CD1c-positive myeloid dendritic cell (primary cell): Measurements from ENCODE around the gene NAB2.

Source experiments
- DNase-seq: peaks from one replicate; pipeline ENCODE4 v3.0.0-alpha.2; 2016; ENCODE audit errors: extremely low spot score

The NAB2 gene

DNA sequence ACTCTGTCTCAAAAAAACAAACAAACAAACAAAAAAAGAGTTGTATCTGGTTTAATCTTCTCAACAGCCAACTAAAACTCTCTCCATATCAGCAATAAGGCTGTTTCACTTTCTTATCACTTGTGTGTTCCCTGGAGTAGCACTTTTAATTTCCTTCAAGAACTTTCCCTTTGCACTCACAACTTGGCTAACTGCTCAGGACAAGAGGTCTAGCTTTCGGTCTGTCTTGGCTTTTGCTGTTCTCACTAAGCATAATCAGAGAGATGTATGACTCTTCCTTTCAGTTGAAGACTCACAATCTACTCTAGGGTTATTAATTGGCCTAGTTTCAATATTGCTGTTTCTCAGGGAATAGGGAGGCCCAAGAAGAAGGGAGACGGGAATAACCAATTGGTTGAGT lies 22.7 kb upstream of the NAB2 start:
- DNase-seq, result no peak

GRCh38 chr12:57069523-57069922 lies 19.4 kb upstream of the NAB2 start:
- DNase-seq, result peak; percentile 94

GRCh38 chr12:57072661-57073060 lies 16.3 kb upstream of the NAB2 start:
- DNase-seq, result no peak

DNA sequence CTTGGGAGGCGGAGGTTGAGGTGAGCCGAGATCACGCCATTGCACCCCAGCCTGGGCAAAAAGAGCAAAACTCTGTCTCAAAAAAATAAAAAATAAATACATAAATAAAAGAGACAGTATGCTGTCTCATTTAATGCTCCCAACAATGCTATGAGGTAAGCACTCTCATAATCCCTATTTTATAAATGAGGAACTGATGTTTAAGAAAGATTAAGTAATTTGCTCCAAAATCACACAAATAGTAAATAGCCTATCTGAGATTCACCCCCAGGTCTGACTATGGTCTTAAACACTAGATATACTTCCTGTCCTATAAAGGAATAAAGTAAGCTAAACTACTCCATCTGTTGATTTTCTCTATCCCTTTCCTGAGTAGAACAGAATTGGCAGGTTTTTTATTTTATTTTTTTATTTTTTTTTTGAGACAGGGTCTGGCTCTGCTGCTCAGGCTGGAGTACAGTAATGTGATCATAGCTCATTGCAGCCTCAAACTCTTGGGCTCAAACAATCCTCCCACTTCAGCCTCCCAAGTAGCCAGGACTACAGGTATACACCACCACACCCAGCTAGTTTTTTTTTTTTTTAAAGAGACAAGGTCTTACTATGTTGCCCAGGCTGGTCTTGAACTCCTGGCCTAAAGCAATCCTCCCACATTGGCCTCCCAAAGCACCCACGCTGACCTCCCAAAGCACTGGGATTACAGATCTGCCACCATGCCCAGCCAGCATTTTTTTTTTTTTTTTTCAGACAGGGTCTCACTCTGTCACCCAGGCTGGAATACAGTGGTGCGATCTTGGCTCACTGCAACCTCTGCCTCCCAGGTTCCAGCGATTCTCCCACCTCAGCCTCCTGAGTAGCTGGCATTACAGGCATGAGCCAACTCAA lies 15.1 kb upstream of the NAB2 start:
- DNase-seq, result peak; percentile 54

- DNase-seq, result peak; percentile 100
Observed at GRCh38 chr12:57078519-57079404, 10.2 kb upstream of the NAB2 start, which contains the start of gene NEMP1. Gene NEMP1, minus strand, starts transcription at chr12:57078791. Its CDS starts 46 bp downstream, at chr12:57078745.

DNA sequence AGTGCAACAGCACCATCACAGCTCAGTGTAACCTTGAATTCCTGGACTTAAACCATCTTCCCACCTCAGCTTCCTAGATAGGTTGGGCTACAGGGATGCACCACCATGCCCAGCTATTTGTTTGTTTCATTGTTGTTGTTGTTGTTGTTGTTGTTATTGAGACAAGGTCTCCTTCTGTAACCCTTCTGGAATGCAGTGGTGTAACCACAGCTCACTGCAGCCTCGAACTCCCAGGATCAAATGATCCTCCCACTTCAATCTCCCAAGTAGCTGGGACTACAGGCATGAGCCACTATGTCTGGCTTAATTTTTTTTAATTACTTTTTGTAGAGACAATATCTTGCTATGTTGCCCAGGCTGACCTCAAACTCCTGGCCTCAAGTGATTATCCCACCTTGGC lies 9.1 kb upstream of the NAB2 start:
- no peak for DNase-seq

GRCh38 chr12:57080855-57081254 lies 8.1 kb upstream of the NAB2 start:
- no peak for DNase-seq

- peak; percentile 66 for DNase-seq
Observed at GRCh38 chr12:57085999-57086492, 2.9 kb upstream of the NAB2 start.

GRCh38 chr12:57086493-57087009 lies 2.4 kb upstream of the NAB2 start:
- peak; percentile 64 for DNase-seq

DNA sequence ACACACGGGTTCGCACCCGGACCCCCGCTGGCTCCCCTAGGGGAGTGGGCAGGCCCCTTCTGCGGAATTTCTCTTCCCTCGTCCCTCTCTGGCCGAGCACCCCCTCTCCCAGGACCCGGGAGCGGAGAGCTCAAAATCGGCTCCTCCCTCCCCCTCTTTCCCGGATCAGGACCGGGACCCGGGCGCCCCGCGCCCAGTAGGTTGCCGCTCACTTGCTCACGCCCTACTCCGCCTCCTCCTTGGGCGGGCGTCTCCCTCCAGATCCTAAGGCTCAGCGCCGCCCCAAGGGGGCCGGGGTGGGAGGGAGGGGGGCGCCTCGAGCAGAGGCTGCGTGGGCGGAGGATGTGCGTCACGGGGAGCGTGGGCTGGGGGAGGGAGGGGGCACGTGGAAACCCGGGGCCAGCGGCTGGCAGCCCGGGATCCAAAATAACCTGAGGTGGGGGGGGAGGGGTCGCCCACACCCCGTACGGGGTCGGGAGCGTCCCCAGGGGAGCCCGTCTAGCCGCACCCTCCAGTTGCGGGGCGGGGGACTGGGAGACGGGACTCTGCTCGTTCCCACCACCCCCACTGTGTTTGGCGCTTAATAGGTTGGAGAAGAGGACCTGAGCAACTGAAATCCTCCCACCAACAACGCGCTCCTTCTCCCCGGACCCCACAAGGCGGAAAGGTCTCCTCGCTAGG lies 1.8 kb upstream of the NAB2 start:
- DNase-seq, result peak; percentile 90

DNA sequence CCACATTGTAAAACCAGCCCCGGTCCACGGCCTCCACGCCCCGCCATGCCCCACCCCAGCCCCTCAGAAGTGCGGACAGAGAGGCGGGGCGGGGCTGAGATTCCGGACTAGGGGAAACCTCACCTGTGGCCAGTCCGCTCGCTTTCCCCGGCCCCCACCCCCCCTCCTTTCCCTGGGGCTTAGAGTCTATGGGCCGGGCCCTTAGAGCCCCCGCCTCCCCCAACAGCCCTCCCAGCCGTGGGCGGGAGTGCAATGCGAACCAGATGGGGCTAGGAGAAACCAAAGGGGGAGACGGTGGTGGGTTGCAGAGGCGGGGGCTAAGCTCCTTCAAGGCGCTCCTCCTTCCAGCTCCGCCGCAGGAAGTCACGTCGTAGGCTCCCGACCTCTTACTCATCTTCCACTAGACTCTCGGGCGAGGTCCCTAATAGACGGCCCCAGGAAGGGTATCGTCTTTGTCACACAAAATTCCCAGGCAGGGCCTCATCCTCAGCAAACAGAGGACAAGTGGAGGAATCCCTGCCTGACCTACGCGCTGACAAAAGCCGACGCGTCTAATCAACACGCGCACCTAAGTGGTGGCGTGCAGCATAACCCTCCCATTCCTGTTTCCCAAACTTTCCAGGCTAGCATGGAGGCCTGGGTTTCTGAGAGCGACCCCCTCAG lies 1.1 kb upstream of the NAB2 start:
- DNase-seq, result peak; percentile 84

DNA sequence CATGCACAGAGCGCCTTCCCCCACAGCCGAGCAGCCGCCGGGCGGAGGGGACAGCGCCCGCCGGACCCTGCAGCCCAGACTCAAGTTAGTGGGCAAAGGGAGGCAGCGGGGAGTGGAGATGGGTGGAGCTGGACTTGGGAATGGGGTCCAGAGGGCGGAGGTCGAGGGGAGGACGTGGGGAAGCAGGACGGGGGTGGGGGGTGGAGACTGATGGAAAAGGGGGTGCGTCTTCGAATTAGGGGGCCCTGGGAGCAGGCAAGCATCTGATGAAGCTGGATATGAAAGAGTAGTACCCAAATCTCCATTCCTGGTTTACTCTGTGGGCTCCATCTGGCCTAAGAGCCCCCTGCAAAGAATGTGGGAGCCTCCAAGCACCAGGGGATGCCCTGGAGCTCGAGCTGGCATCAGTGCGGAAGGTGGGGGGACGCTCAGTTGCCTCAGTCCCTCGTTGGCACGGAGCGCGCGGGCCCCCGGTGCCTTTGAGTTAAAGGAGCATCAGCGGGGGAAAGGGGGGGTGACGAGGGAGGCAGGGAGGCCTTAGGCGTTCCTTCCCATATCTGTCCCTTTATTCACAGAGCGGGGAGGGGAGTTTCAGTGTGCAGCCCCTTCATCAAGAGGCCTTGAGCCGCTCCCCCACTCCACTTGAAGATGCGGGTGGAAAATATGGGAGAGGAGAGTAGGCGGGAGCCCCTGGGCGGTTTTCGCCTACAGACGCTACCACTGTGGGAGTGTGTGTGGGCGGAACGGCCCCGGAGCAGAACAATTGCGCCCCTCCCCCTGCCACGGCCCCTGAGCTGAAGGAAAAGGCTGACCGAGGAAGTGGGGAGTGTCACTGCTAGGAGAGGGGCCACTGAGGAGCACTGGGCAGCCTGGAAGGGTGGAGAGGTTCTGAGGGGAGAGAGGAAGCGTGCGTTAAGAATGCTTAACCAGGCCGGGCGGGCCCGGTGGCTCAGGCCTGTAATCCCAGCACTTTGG lies 644 bp downstream of the NAB2 start:
- peak; percentile 52 for DNase-seq

- no peak for DNase-seq
Observed at GRCh38 chr12:57090490-57090889, 1.6 kb downstream of the NAB2 start.

DNA sequence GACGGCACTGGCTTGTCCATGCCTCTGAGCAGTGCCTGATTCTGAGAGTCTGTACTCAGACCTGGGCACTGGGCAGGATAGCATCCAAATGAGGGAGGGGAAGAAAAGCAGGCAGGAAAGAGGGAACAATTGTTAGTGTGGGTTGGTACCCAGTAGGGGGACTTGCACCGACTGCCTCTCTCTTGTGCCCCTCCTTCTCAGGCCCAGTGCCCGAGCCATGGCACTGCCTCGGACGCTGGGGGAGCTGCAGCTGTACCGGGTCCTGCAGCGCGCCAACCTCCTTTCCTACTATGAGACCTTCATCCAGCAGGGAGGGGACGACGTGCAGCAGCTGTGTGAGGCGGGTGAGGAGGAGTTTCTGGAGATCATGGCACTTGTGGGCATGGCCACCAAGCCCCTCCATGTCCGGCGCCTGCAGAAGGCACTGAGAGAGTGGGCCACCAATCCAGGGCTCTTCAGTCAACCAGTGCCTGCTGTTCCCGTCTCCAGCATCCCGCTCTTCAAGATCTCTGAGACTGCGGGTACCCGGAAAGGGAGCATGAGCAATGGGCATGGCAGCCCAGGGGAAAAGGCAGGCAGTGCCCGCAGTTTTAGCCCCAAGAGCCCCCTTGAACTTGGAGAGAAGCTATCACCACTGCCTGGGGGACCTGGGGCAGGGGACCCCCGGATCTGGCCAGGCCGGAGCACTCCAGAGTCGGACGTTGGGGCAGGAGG lies 2.2 kb downstream of the NAB2 start:
- DNase-seq, result no peak

DNA sequence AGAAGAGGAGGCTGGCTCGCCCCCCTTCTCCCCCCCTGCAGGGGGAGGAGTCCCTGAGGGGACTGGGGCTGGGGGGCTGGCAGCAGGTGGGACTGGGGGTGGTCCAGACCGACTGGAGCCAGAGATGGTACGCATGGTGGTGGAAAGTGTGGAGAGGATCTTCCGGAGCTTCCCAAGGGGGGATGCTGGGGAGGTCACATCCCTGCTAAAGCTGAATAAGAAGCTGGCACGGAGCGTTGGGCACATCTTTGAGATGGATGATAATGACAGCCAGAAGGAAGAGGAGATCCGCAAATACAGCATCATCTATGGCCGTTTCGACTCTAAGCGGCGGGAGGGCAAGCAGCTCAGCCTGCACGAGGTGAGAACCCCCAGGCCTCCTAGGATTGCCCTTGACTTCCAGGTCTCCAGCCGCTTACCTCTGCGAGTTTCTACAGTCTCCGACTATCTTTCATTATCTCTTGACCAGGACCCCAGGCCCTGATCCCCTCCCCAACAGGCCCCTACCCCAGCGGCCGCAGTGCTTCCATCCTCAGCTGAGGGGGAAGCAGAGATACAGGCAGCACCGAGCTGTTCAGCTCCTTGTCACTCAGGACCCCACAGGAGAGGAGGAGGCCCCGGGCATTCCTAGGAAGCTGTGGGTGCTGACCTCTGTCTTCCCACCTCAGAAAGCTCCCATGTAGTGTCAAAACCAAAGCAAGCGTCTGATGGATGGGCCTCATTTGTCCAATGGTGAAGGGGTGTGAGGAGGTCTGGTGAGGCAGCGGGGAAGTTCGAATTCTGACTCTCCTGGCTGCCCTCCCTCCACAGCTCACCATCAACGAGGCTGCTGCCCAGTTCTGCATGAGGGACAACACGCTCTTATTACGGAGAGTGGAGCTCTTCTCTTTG lies 3.0 kb downstream of the NAB2 start:
- no peak for DNase-seq

- no peak for DNase-seq
Observed at GRCh38 chr12:57092529-57092862, 3.6 kb downstream of the NAB2 start.

DNA sequence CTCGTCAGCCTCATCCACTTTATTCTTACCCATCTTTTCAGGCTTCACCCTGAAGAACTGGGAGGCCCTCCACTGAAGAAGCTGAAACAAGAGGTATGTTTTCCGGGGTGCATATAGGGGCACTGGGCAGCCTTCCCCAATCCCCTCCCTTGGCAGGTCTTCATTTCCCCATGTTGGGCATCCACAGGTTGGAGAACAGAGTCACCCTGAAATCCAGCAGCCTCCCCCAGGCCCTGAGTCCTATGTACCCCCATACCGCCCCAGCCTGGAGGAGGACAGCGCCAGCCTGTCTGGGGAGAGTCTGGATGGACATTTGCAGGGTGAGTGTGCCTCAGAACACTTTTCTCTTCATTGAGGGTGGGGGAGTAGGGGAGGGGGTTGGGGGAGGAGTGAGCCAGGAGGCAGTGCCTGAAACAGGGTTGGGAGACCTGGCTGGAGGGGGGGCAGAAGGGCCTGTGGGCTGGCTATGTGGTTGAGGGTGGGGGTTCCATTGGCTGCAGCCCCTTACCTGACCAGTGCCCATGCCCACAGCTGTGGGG lies 4.0 kb downstream of the NAB2 start:
- no peak for DNase-seq
